Left colon (tissue), 2 donors: ENCODE measurements around the gene PRSS36. TPM values are rescaled to one million over a fixed set of nuclear protein-coding genes. Genes with fewer than 3 reads are reported as not detected.

ENCODE experiments used
- total RNA-seq, 2 donors: library from RNA; stranded (reverse); fragmentation: NEBNext Ultra II Directional; extraction: Animal tissue kit (Norgen Biotek cat#: 25700); gene quantifications; one replicate each; pipeline ENCODE4 v1.2.1, GENCODE V29; 2021
- donor health status: DM: no; HTN: no; CAD: no.
- donor health status: DM: yes; HTN: yes; CAD: no.

PRSS36 gene
- total RNA-seq, 2 donors from 2014 or later: 8.1 to 9.7 TPM

Other genes with a start within 250 kb of the PRSS36 start
- 10 to 100 TPM; 20.5 to 24.4 TPM for gene FBXL19, start 226.5 kb downstream of the PRSS36 start, total RNA-seq
- 10 to 100 TPM; 12.9 to 21.0 TPM for gene ORAI3, start 201.0 kb downstream of the PRSS36 start, total RNA-seq
- gene SETD1A, start 192.3 kb downstream of the PRSS36 start, total RNA-seq: 10 to 100 TPM; 12.2 to 15.0 TPM
- 10 to 100 TPM; 16.9 to 27.2 TPM for gene HSD3B7, start 164.9 kb downstream of the PRSS36 start, total RNA-seq
- under 1 TPM; 0.75 to 0.79 TPM for gene STX1B, start 139.4 kb downstream of the PRSS36 start, total RNA-seq
- 10 to 100 TPM; 66.9 to 83.3 TPM for gene STX4, start 116.5 kb downstream of the PRSS36 start, total RNA-seq
- 10 to 100 TPM in 1 of 2 donors, 1 to 10 TPM in 1; 6.9 to 10.9 TPM for gene ZNF668, start 75.8 kb downstream of the PRSS36 start, total RNA-seq
- gene ZNF646, start 75.6 kb downstream of the PRSS36 start, total RNA-seq: 10 to 100 TPM; 15.3 to 17.3 TPM
- gene PRSS53, start 61.1 kb downstream of the PRSS36 start, total RNA-seq: 1 to 10 TPM in 1 of 2 donors, under 1 TPM in 1; 0.61 to 1.1 TPM
- 10 to 100 TPM; 28.7 to 40.5 TPM for gene VKORC1, start 55.3 kb downstream of the PRSS36 start, total RNA-seq
- gene BCKDK, start 41.7 kb downstream of the PRSS36 start, total RNA-seq: 10 to 100 TPM; 34.6 to 36.3 TPM
- gene KAT8, start 32.4 kb downstream of the PRSS36 start, total RNA-seq: 10 to 100 TPM; 61.6 to 76.0 TPM
- gene PRSS8, start 14.3 kb downstream of the PRSS36 start, total RNA-seq: 100 to 1,000 TPM; 409 to 428 TPM
- 100 to 1,000 TPM; 158 to 173 TPM for gene FUS, start 30.1 kb upstream of the PRSS36 start, total RNA-seq
- 10 to 100 TPM; 83.0 to 93.8 TPM for gene PYCARD, start 52.7 kb upstream of the PRSS36 start, total RNA-seq
- not detected for gene TRIM72, start 64.1 kb upstream of the PRSS36 start, total RNA-seq
- not detected for gene PYDC1, start 67.1 kb upstream of the PRSS36 start, total RNA-seq
- 1 to 10 TPM; 2.6 to 6.9 TPM for gene ITGAM, start 109.9 kb upstream of the PRSS36 start, total RNA-seq
- 1 to 10 TPM; 1.6 to 3.8 TPM for gene ITGAX, start 205.1 kb upstream of the PRSS36 start, total RNA-seq
- under 1 TPM in 1 of 2 donors, not detected in 1; 0.11 TPM for gene ITGAD, start 243.3 kb upstream of the PRSS36 start, total RNA-seq